GM13976 (cell line): ENCODE measurements around the gene PTPN6.

Source experiments
- DNase-seq: peaks from one replicate; pipeline ENCODE4 v3.0.0; 2012; ENCODE audit warnings: low spot score
- CTCF ChIP-seq: IDR thresholded peaks from 2 replicates; pipeline ENCODE4 v1.5.1; 2012; ENCODE audit warnings: borderline replicate concordance, mild to moderate bottlenecking; ENCODE audit not compliant: insufficient read depth; ENCODE audit errors: extremely low read depth, missing control alignments, control extremely low read depth
- in situ Hi-C: fragments of 300-500 bp; cut with MboI; formaldehyde crosslinking; loops from one replicate; pipeline ENCODE4 v1.12.0; 2022; ENCODE audit warnings: low sequenced_read_pairs, mixed read lengths, inconsistent platforms; ENCODE audit not compliant: unreplicated experiment

Gene PTPN6

DNA sequence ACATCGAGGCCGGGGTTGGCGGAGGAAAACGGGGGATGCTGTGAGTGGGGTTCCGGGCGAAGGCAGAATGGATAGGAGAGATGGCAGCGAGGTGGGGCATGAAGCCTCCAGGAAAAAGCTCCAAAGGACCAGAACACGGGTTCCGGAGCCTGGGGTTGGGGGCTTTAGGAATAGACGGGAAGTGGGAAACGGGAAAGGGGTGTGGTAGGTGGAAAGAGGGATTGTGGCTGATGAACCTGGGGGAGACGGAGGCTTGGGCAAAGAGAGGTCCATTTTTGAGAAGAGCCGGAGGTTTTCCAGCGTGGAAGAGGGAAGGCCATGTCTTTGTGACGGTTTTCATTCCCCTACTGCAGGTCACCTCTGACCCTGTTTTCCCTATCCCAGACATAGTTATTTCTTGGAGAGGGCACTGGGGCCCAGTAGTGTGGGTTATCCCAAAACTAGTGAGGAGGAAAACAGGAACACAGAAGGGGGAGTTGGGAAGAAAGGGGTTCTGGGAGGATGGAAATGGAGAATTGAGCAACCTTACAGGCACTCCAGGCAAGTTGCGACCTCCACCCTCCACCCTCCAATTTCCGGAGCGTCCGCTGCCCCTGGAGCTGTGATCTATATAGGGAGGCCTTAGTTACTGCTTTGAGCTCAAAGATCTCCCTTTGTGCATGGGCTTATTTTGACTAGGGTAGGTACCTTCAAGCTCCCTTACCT, 22.3 kb upstream of the PTPN6 start:
- in situ Hi-C loops: loop anchor here (25.0 kb wide), 1 partner anchor 183 kb away; the partner anchor contains the start of gene C1RL
- DNase-seq: no peak
- TF ChIP-seq CTCF: no peak

DNA sequence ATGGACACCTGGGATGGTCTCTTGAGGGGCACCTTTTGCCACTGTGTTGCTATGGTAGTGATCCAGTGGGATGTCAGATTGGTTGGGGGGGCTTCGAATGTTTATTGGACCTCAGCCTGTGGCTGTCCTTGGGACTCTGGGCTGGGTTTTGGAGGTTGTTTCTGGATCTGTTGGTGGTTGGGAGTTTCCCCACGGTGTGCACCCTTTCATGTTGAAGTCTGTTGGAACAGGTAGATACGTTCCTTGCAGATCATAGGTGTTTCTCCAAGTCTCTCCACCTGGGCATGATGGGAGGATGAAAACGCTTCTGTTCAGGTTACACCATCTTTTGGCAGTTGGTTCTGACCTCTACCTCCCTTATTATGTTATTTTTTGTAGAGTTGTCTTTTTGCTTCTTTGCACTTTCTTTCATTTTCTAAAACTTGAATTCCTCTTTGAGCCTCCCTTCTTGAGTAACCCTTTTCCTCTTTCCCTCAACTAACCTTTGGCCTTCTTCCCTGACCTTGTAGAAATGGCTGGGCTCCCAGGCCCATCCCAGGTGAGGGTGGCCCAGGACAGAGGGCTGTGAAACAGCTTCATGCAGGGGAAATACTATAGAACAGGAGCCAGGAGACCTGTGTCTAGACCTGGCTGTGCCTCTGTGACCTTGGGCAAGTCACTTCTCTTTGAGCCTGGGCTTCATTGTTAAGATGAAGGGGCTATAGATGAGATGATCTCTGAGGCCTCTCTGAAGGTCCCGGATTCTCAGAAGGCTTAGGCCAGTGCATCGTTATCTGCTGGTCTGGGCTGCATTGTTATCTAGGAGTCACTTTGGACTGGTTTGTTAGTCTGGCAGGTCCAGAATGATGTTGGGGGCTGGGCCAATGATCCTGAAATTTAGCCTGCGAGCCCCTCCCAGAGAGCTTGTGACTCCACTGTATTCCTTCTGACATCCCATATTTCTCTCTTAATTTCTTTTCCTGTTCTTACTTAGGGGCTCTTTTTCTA, 21.4 kb upstream of the PTPN6 start:
- DNase-seq: no peak
- no peak for TF ChIP-seq CTCF
- in situ Hi-C loops: loop anchor here (25.0 kb wide), 1 partner anchor 183 kb away; the partner anchor contains the start of gene C1RL

GRCh38 chr12:6932766-6933165, 18.4 kb upstream of the PTPN6 start:
- in situ Hi-C loops: loop anchor here (25.0 kb wide), 1 partner anchor 180 kb away; the partner anchor contains the start of gene C1RL
- no peak for DNase-seq
- no peak for TF ChIP-seq CTCF

GRCh38 chr12:6934110-6934509, 17.0 kb upstream of the PTPN6 start:
- no peak for TF ChIP-seq CTCF
- in situ Hi-C loops: loop anchor here (25.0 kb wide), 1 partner anchor 178 kb away; the partner anchor contains the start of gene C1RL
- DNase-seq: no peak

DNA sequence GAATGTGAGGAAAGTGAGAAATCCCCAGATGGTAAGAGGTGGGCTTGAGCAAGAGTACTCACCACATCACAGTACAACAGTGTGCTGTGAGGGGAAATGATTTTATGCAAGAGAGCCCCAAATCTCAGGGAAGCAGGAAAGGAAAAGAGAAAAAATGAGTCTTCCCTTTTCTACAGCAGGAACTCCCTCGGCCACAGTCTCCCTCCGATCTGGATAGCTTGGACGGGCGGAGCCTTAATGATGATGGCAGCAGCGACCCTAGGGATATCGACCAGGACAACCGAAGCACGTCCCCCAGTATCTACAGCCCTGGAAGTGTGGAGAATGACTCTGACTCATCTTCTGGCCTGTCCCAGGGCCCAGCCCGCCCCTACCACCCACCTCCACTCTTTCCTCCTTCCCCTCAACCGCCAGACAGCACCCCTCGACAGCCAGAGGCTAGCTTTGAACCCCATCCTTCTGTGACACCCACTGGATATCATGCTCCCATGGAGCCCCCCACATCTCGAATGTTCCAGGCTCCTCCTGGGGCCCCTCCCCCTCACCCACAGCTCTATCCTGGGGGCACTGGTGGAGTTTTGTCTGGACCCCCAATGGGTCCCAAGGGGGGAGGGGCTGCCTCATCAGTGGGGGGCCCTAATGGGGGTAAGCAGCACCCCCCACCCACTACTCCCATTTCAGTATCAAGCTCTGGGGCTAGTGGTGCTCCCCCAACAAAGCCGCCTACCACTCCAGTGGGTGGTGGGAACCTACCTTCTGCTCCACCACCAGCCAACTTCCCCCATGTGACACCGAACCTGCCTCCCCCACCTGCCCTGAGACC, 15.6 kb upstream of the PTPN6 start:
- TF ChIP-seq CTCF: no peak
- no peak for DNase-seq
- in situ Hi-C loops: loop anchor here (25.0 kb wide), 1 partner anchor 177 kb away; the partner anchor contains the start of gene C1RL
